ENCODE results near the gene C2orf76. TPM values are rescaled to one million over a fixed set of nuclear protein-coding genes. Genes with fewer than 3 reads are reported as not detected.

C2orf76 gene
- total RNA-seq, 1 experiment from 2014 or later = 5.7 TPM

GRCh38 chr2:119359774-119360173, 6.9 kb downstream of the C2orf76 start:
- Histone ChIP-seq H4K8ac (replicated peaks; ENCODE audit: insufficient read length, low read depth, low read length) (no peak overlapping the region), H3K79me2 (ENCODE audit: insufficient read depth, low read length) (no peaks in the 10 kb centered on the region), H3K4ac (ENCODE audit: low read depth, low read length) (no peak overlapping the region), H2BK5ac (ENCODE audit: insufficient read length, low read length) (no peak overlapping the region), H4K5ac (ENCODE audit: insufficient read length, low read depth, low read length) (no peak overlapping the region), H3K9ac (ENCODE audit: extremely low read depth, insufficient read length, low read length) (no peak overlapping the region), H3K14ac (ENCODE audit: insufficient read depth, low read length) (no peak overlapping the region), H3K18ac (ENCODE audit: insufficient read length, low read depth, low read length) (no peak overlapping the region), H3K4me2 (ENCODE audit: insufficient read depth, insufficient read length, low read length) (no peak overlapping the region), H3T11ph (ENCODE audit: low read length) (no peak overlapping the region), H3K27me3 (ENCODE audit: insufficient read depth, low read length) (no peaks in the 10 kb centered on the region), H2BK12ac (ENCODE audit: insufficient read length, low read depth, low read length) (no peak overlapping the region), H3K27ac (ENCODE audit: insufficient read length, low read depth, low read length) (no peak overlapping the region), H3K56ac (ENCODE audit: insufficient read length, low read depth, low read length) (no peak overlapping the region), H3K23ac (ENCODE audit: insufficient read length, low read depth, low read length) (no peak overlapping the region), H2AK5ac (ENCODE audit: insufficient read length, low read length) (no peak overlapping the region), H2BK20ac (ENCODE audit: low read depth, low read length, poor library complexity, severe bottlenecking) (no peak overlapping the region), H3K9me3 (ENCODE audit: control insufficient read depth, low read depth, low read length) (no peaks in the 10 kb centered on the region), H3K79me1 (ENCODE audit: insufficient read depth, low read depth, low read length, poor library complexity, severe bottlenecking) (no peaks in the 10 kb centered on the region), H4K20me1 (ENCODE audit: control insufficient read depth, insufficient read depth, insufficient read length) (no peaks in the 10 kb centered on the region), H2BK120ac (ENCODE audit: low read depth, low read length, poor library complexity, severe bottlenecking) (no peak overlapping the region), H2AFZ (ENCODE audit: low read length) (no peak overlapping the region), H3K4me1 (ENCODE audit: insufficient read depth, low read length) (no peaks in the 10 kb centered on the region), H4K91ac (ENCODE audit: insufficient read length, low read depth, low read length) (no peak overlapping the region), H2BK15ac (ENCODE audit: low read depth, low read length) (no peak overlapping the region), H3K23me2 (ENCODE audit: insufficient read length, low read depth, low read length, poor library complexity, severe bottlenecking) (no peaks in the 10 kb centered on the region)
- Mint-ChIP-seq H3K36me3 (ENCODE audit: insufficient read depth in 1 of 3, low read depth in 3 of 3) (no peaks in the 10 kb centered on the region; a peak in 1 of 7 replicates), H3K27me3 (ENCODE audit: low read depth) (no peaks in the 10 kb centered on the region), H3K4me1 (peaks cover 9 to 11% of the 10 kb centered on the region in 2 experiments), H3K27ac (no peak overlapping the region), H3K9me3 (no peaks in the 10 kb centered on the region), H3K4me3 (no peak overlapping the region)
- WGBS (ENCODE audit: extremely low coverage, insufficient read length, low lambda C conversion rate) = no CpG with 5 or more reads among the region's 6 CpGs
- DNase-seq = no peak
- TF ChIP-seq CTCF (conservative IDR thresholded peaks at IDR 0.05) = no peak

All from H9 (cell line).